IMR-90 (cell line): Measurements from ENCODE around the gene FMO5.

Experiments
- BHLHE40 ChIP-seq: fragments of 150-350 bp; IDR thresholded peaks from 2 replicates; pipeline ENCODE4 v1.6.1; 2016; ENCODE audit warnings: mild to moderate bottlenecking, low read depth, low read length
- CEBPB ChIP-seq: IDR thresholded peaks from 2 replicates; pipeline ENCODE4 v1.6.1; 2012; ENCODE audit warnings: low read depth, low read length, improper control_type of control experiment
- FOS ChIP-seq: fragments of 150-350 bp; IDR thresholded peaks from 2 replicates; pipeline ENCODE4 v1.6.1; 2016; ENCODE audit warnings: low read depth, low read length
- MXI1 ChIP-seq: IDR thresholded peaks from 2 replicates; pipeline ENCODE4 v1.6.1; 2012; ENCODE audit warnings: low read depth, mild to moderate bottlenecking, low read length, moderate library complexity, borderline replicate concordance
- POLR2A ChIP-seq: IDR thresholded peaks from 2 replicates; pipeline ENCODE4 v1.6.1; 2012; ENCODE audit warnings: mild to moderate bottlenecking, low read depth, low read length
- RFX5 ChIP-seq: IDR thresholded peaks from 2 replicates; pipeline ENCODE4 v1.8.0; 2012; ENCODE audit warnings: low read depth, mild to moderate bottlenecking, low read length, moderate library complexity
- SMC3 ChIP-seq: fragments of 150-350 bp; IDR thresholded peaks from 2 replicates; pipeline ENCODE4 v1.6.1; 2016; ENCODE audit warnings: low read depth, mild to moderate bottlenecking, antibody characterized with exemption, low read length, moderate library complexity
- TF ChIP-seq, protein P1 (sequence below): fragments of 150-350 bp; IDR thresholded peaks from 2 replicates; pipeline ENCODE4 v1.6.1; 2017; ENCODE audit warnings: mild to moderate bottlenecking, antibody characterized with exemption, low read length, low read depth
- TF ChIP-seq, protein P2 (sequence below): conservative IDR thresholded peaks from 2 replicates; pipeline ENCODE4 v1.5.1; 2012; ENCODE audit warnings: mild to moderate bottlenecking, low read depth, low read length, improper control_type of control experiment
- TF ChIP-seq, protein P3 (sequence below): fragments of 150-350 bp; IDR thresholded peaks from 2 replicates; pipeline ENCODE4 v1.6.1; 2016; ENCODE audit warnings: low read depth, mild to moderate bottlenecking, low read length, moderate library complexity, borderline replicate concordance

DNA sequence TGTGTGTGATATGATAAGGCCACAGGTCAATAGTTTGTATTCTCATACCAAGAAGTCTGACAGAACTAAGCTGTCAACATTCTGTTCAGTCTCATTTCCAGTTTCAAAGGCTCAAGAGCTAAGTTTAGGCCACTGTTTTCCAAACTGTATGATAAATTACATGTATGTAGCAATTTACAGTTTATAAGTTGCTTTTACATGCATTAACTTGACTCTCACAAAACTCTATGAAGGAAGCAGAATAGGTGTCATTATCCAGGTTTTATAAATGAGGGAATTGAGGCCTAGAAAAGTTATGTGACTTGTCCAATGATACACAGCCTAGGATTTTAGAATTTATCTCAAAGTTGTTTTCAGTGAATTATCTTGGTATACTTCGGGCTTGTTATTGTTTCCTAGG is 23.4 kb downstream of the FMO5 start:
- TF ChIP-seq, protein P1, sequence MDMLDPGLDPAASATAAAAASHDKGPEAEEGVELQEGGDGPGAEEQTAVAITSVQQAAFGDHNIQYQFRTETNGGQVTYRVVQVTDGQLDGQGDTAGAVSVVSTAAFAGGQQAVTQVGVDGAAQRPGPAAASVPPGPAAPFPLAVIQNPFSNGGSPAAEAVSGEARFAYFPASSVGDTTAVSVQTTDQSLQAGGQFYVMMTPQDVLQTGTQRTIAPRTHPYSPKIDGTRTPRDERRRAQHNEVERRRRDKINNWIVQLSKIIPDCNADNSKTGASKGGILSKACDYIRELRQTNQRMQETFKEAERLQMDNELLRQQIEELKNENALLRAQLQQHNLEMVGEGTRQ = no peak
- TF ChIP-seq, protein P2, sequence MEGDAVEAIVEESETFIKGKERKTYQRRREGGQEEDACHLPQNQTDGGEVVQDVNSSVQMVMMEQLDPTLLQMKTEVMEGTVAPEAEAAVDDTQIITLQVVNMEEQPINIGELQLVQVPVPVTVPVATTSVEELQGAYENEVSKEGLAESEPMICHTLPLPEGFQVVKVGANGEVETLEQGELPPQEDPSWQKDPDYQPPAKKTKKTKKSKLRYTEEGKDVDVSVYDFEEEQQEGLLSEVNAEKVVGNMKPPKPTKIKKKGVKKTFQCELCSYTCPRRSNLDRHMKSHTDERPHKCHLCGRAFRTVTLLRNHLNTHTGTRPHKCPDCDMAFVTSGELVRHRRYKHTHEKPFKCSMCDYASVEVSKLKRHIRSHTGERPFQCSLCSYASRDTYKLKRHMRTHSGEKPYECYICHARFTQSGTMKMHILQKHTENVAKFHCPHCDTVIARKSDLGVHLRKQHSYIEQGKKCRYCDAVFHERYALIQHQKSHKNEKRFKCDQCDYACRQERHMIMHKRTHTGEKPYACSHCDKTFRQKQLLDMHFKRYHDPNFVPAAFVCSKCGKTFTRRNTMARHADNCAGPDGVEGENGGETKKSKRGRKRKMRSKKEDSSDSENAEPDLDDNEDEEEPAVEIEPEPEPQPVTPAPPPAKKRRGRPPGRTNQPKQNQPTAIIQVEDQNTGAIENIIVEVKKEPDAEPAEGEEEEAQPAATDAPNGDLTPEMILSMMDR = no peak
- TF ChIP-seq, protein P3, sequence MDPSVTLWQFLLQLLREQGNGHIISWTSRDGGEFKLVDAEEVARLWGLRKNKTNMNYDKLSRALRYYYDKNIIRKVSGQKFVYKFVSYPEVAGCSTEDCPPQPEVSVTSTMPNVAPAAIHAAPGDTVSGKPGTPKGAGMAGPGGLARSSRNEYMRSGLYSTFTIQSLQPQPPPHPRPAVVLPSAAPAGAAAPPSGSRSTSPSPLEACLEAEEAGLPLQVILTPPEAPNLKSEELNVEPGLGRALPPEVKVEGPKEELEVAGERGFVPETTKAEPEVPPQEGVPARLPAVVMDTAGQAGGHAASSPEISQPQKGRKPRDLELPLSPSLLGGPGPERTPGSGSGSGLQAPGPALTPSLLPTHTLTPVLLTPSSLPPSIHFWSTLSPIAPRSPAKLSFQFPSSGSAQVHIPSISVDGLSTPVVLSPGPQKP = no peak
- TF ChIP-seq RFX5 = no peak
- TF ChIP-seq FOS = no peak
- no peak for TF ChIP-seq BHLHE40
- no peak for TF ChIP-seq MXI1
- TF ChIP-seq POLR2A = no peak
- no peak for TF ChIP-seq SMC3
- TF ChIP-seq CEBPB = no peak
